Vagina (tissue), 2 donors: Measurements from ENCODE around the gene MLKL.

Source experiments
- POLR2A ChIP-seq, 2 donors: fragments of 450-650 bp; IDR thresholded peaks; one replicate each; pipeline ENCODE4 v1.6.1; 2017; ENCODE audit warnings: antibody characterized with exemption in 2 of 2, mild to moderate bottlenecking in 2 of 2, moderate library complexity in 2 of 2
- POLR2AphosphoS5 ChIP-seq, 2 donors: sonication (generic); formaldehyde crosslinking; IDR thresholded peaks; one replicate each; pipeline ENCODE4 v1.9.0; 2017; ENCODE audit warnings: antibody characterized with exemption in 2 of 2, mild to moderate bottlenecking in 2 of 2, low read depth in 1 of 2; ENCODE audit not compliant: insufficient read depth in 1 of 2
- TF ChIP-seq, protein P1 (sequence below), 3 experiments: fragments of 450-650 bp in 2 of 3; fragments of 200-600 bp in 1 of 3; sonication (generic) in 1 of 3; IDR thresholded peaks; one replicate each; pipeline ENCODE4 v1.5.1; 2017 to 2019; ENCODE audit warnings: antibody characterized with exemption in 3 of 3, mild to moderate bottlenecking in 2 of 3, moderate library complexity in 2 of 3

DNA sequence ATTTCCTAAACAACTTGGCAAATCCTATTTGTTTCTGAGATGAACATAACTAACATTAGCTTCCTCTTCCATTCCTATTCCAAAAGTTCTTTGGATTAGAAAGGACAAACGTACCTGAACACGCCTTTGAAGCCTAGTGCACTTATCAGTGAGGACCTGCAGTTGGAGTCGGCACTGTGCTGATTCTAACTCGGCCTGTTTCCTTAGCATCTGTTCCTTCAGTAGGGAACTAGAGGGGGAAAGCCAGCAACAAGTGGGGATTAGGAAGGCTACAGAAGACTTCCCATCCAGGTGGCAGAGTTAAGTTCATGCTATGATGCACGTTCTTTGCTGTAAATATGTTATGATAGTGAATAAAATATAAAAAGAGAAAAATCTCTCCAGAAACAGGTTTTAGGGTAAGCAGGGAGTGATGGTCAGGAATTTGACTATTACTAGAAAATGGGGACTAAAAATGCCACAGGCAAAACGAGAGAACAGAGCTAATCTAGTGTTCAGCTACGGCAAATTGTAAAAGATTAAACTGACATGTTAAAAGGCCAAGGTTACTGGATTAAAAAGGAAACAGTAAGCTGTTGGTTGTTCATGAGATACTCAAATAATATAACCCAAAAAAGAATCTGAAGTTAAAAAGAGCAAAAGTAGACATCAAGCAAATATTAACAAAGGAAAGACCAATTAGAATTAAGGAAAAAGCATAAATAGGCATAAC lies 62.8 kb downstream of the MLKL start:
- TF ChIP-seq, protein P1, sequence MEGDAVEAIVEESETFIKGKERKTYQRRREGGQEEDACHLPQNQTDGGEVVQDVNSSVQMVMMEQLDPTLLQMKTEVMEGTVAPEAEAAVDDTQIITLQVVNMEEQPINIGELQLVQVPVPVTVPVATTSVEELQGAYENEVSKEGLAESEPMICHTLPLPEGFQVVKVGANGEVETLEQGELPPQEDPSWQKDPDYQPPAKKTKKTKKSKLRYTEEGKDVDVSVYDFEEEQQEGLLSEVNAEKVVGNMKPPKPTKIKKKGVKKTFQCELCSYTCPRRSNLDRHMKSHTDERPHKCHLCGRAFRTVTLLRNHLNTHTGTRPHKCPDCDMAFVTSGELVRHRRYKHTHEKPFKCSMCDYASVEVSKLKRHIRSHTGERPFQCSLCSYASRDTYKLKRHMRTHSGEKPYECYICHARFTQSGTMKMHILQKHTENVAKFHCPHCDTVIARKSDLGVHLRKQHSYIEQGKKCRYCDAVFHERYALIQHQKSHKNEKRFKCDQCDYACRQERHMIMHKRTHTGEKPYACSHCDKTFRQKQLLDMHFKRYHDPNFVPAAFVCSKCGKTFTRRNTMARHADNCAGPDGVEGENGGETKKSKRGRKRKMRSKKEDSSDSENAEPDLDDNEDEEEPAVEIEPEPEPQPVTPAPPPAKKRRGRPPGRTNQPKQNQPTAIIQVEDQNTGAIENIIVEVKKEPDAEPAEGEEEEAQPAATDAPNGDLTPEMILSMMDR (IDR thresholded peaks at IDR 0.05) = no peak
- TF ChIP-seq POLR2AphosphoS5 (IDR thresholded peaks at IDR 0.05; ENCODE audit: insufficient read depth in 1 of 2, low read depth in 1 of 2) (no peak), POLR2A (IDR thresholded peaks at IDR 0.05) (no peak)
